Keratinocyte (primary cell): ENCODE data around the gene ATP11A. TPM values are rescaled to one million over a fixed set of nuclear protein-coding genes. Genes with fewer than 3 reads are reported as not detected.

Source experiments
- DNase-seq: peaks from one replicate; pipeline ENCODE4 v3.0.0-alpha.2; 2011; ENCODE audit warnings: low read depth, missing footprints, low spot score
- FAIRE-seq: peaks from 2 replicates; lab custom pipeline; 2011; peaks lifted over from hg19 to GRCh38; lab: Jason Lieb, UNC
- H2AFZ ChIP-seq: 2 replicates; pipeline ENCODE4 v1.6.0; 2012; ENCODE audit warnings: low read length, control low read depth, inconsistent platforms; ENCODE audit not compliant: control insufficient read depth
- H3K27ac ChIP-seq: 2 replicates; pipeline ENCODE4 v1.5.1; 2011; ENCODE audit warnings: low read length; ENCODE audit not compliant: control insufficient read depth, insufficient read depth
- H3K27me3 ChIP-seq: 3 replicates; pipeline ENCODE4 v1.6.0; 2011; ENCODE audit warnings: low read length; ENCODE audit not compliant: control insufficient read depth, insufficient read depth; ENCODE audit errors: extremely low read depth
- H3K36me3 ChIP-seq, 2 experiments: 2 replicates in 1 of 2; 3 replicates in 1 of 2; pipeline ENCODE4 v1.5.1; 2011; ENCODE audit warnings: low read length in 2 of 2, mild to moderate bottlenecking in 1 of 2; ENCODE audit not compliant: control insufficient read depth in 2 of 2, insufficient read depth in 2 of 2; ENCODE audit errors: extremely low read depth in 1 of 2
- H3K4me1 ChIP-seq: 3 replicates; pipeline ENCODE4 v1.5.1; 2011; ENCODE audit warnings: low read length; ENCODE audit not compliant: control insufficient read depth, insufficient read depth; ENCODE audit errors: extremely low read depth
- H3K4me2 ChIP-seq: 3 replicates; pipeline ENCODE4 v1.6.0; 2011; ENCODE audit warnings: low read depth, low read length; ENCODE audit not compliant: control insufficient read depth, insufficient read depth; ENCODE audit errors: extremely low read depth
- H3K4me3 ChIP-seq, 3 experiments: fragments of 200-600 bp in 1 of 3; sonication (generic) in 1 of 3; 2 replicates in 2 of 3; 3 replicates in 1 of 3; pipeline ENCODE4 v1.5.1; 2011 to 2016; ENCODE audit warnings: low read length in 3 of 3, mild to moderate bottlenecking in 3 of 3, control low read depth in 2 of 3, inconsistent platforms in 1 of 3, low read depth in 1 of 3, mixed read lengths in 1 of 3, mixed run types in 1 of 3, moderate library complexity in 1 of 3; ENCODE audit not compliant: control insufficient read depth in 2 of 3, insufficient read depth in 2 of 3; ENCODE audit errors: extremely low read depth in 1 of 3
- H3K79me2 ChIP-seq: 2 replicates; pipeline ENCODE4 v1.6.0; 2012; ENCODE audit warnings: low read length; ENCODE audit not compliant: control insufficient read depth, insufficient read depth
- H3K9ac ChIP-seq: 3 replicates; pipeline ENCODE4 v1.6.0; 2011; ENCODE audit warnings: low read length; ENCODE audit not compliant: control insufficient read depth, insufficient read depth; ENCODE audit errors: extremely low read depth
- H3K9me1 ChIP-seq: 3 replicates; pipeline ENCODE4 v1.6.0; 2011; ENCODE audit warnings: low read length; ENCODE audit not compliant: control insufficient read depth, insufficient read depth; ENCODE audit errors: extremely low read depth
- H3K9me3 ChIP-seq: 2 replicates; pipeline ENCODE4 v1.5.1; 2012; ENCODE audit warnings: low read depth, low read length; ENCODE audit not compliant: control insufficient read depth
- H4K20me1 ChIP-seq: 3 replicates; pipeline ENCODE4 v1.6.0; 2011; ENCODE audit warnings: low read length; ENCODE audit not compliant: control insufficient read depth, insufficient read depth; ENCODE audit errors: extremely low read depth
- EZH2 ChIP-seq: IDR thresholded peaks from one replicate; pipeline ENCODE4 v1.6.1; 2012; ENCODE audit warnings: inconsistent platforms, mild to moderate bottlenecking, low read length, moderate library complexity
- dilution Hi-C: fragments of 300-500 bp; cut with MboI; formaldehyde crosslinking; loops from one replicate; pipeline ENCODE4 v1.7.0; 2020; ENCODE audit warnings: low sequenced_read_pairs; ENCODE audit not compliant: extremely low pct_ligation_motif_present
- polyA plus RNA-seq, 5 experiments: library from polyadenylated mRNA; depleted of rRNA in 3 of 5; stranded (reverse) in 3 of 5; stranded (forward) in 1 of 5; unstranded in 1 of 5; fragments of >200 nt; gene quantifications; 1 replicate in 1 of 5; 2 replicates in 3 of 5; 3 replicates in 1 of 5; pipeline versions ENCODE4 v1.2.1 to v1.2.3, GENCODE V29; 2011 to 2012; ENCODE audit warnings: missing spikeins in 2 of 5, low read depth in 1 of 5, low replicate concordance in 1 of 5
- TF ChIP-seq, protein P1 (sequence below), 3 experiments: IDR thresholded peaks in 1 of 3; conservative IDR thresholded peaks in 1 of 3; optimal IDR thresholded peaks in 1 of 3; 2 replicates in 2 of 3; 3 replicates in 1 of 3; pipeline versions ENCODE3 to v1.5.1; 2011; ENCODE audit warnings: low read length in 3 of 3, mild to moderate bottlenecking in 3 of 3, moderate library complexity in 2 of 3, control low read depth in 1 of 3, inconsistent platforms in 1 of 3; ENCODE audit not compliant: insufficient read depth in 2 of 3; ENCODE audit errors: extremely low read depth in 1 of 3

ATP11A gene
- polyA plus RNA-seq, 1 donor (not counting 4 experiments of a cell fraction or from before 2014, with no cell fraction given): 4.3 TPM

DNA sequence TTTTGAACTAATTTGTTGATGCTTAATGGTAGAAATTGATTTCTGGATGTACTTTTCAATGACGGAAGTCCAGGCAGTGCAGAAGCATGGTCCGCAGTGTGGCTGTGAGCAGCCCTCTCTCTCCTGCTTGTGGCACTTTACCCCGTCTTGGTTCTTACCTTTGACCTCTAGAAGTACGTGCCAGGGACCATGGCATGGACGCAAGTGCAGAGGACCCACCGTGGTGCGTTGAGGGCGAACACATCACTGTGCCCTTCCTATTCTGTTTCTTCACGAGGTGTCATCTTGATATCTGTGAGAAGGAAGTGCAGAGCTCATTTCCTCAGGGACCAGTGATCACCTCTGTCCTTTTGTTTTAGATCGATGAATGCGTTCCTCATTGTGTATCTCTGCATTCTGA, 135.2 kb downstream of the ATP11A start:
- Histone ChIP-seq H2AFZ (no peak overlapping the region), H3K27ac (no peak overlapping the region), H3K4me3 (no peak overlapping the region), H3K9me3 (no peaks in the 10 kb centered on the region), H3K4me1 (no peaks in the 10 kb centered on the region), H3K9me1 (no peaks in the 10 kb centered on the region), H3K79me2 (no peaks in the 10 kb centered on the region), H3K27me3 (no peaks in the 10 kb centered on the region), H3K9ac (no peak overlapping the region), H3K4me2 (no peak overlapping the region), H3K36me3 (peaks cover under 1 to 10% of the 10 kb centered on the region in 2 experiments), H4K20me1 (no peaks in the 10 kb centered on the region)
- no peak for TF ChIP-seq EZH2
- TF ChIP-seq, protein P1, sequence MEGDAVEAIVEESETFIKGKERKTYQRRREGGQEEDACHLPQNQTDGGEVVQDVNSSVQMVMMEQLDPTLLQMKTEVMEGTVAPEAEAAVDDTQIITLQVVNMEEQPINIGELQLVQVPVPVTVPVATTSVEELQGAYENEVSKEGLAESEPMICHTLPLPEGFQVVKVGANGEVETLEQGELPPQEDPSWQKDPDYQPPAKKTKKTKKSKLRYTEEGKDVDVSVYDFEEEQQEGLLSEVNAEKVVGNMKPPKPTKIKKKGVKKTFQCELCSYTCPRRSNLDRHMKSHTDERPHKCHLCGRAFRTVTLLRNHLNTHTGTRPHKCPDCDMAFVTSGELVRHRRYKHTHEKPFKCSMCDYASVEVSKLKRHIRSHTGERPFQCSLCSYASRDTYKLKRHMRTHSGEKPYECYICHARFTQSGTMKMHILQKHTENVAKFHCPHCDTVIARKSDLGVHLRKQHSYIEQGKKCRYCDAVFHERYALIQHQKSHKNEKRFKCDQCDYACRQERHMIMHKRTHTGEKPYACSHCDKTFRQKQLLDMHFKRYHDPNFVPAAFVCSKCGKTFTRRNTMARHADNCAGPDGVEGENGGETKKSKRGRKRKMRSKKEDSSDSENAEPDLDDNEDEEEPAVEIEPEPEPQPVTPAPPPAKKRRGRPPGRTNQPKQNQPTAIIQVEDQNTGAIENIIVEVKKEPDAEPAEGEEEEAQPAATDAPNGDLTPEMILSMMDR (optimal IDR thresholded peaks at IDR 0.05 in 1 of 3, IDR thresholded peaks at IDR 0.05 in 1 of 3, conservative IDR thresholded peaks at IDR 0.05 in 1 of 3; ENCODE audit: extremely low read depth in 1 of 3, insufficient read depth in 2 of 3, low read length in 3 of 3): no peak
- DNase-seq: no peak
- FAIRE-seq: no peak
- dilution Hi-C loops: no loop called here

DNA sequence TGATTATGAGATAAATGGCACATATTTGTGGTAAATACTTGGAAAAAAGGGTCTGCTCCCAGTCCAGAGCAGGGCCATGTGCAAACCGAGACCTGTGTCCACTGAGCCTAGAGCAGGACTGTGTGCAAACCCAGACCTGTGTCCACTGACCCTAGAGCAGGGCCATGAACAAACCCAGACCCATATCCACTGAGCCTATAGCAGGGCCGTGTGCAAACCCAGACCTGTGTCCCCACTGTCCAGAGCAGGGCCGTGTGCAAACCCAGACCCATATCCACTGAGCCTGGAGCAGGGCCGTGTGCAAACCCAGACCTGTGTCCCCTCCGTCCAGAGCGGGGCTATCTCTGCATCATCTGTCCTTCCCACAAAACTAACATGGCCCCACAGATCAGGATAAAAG, 136.0 kb downstream of the ATP11A start:
- no peak overlapping the region for H3K4me3 ChIP-seq
- H4K20me1 ChIP-seq: no peaks in the 10 kb centered on the region
- no peaks in the 10 kb centered on the region for H3K9me3 ChIP-seq
- no peak overlapping the region for H3K9ac ChIP-seq
- dilution Hi-C loops: no loop called here
- no peak overlapping the region for H3K4me2 ChIP-seq
- no peaks in the 10 kb centered on the region for H3K4me1 ChIP-seq
- H3K9me1 ChIP-seq: no peaks in the 10 kb centered on the region
- H2AFZ ChIP-seq: no peak overlapping the region
- TF ChIP-seq EZH2: no peak
- TF ChIP-seq, protein P1 (optimal IDR thresholded peaks at IDR 0.05 in 1 of 3, IDR thresholded peaks at IDR 0.05 in 1 of 3, conservative IDR thresholded peaks at IDR 0.05 in 1 of 3; ENCODE audit: extremely low read depth in 1 of 3, insufficient read depth in 2 of 3, low read length in 3 of 3): no peak
- peaks cover 0 to 9% of the 10 kb centered on the region in 2 experiments for H3K36me3 ChIP-seq
- no peak overlapping the region for H3K27ac ChIP-seq
- no peaks in the 10 kb centered on the region for H3K79me2 ChIP-seq
- no peaks in the 10 kb centered on the region for H3K27me3 ChIP-seq
- DNase-seq (no peak), FAIRE-seq (no peak)
